Measurements from ENCODE around the gene TAS2R38.
"Not testable (repeated sequence)": the region's sequence is repeated elsewhere in the genome, so short reads cannot be mapped to it uniquely, and the experiment has no call there.

The TAS2R38 gene

DNA sequence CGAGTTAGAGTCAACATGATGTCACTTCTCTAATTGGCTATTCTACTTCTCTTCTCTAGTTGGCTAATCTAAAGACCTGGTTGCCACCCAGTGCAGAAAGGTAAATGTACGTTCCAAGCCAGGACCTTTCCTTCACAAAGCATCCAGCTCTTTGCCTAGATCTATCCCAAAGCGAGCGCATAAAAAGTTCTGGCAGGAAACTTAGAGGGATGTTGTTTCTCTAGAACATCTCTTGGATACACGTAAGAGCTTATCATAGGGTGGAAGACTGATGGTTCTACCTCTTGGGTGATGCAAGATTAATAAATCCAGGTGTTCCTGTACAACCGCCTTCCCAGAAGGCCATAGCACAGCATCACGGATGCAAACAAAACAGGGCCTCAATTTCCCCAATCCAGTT is at the start of gene TAS2R38:
TSS of gene TAS2R38 (minus strand) at position 101 of the 400 bp plus-strand sequence. CDS start at position 17, 84 bp downstream.
- no peak for DNase-seq

DNA sequence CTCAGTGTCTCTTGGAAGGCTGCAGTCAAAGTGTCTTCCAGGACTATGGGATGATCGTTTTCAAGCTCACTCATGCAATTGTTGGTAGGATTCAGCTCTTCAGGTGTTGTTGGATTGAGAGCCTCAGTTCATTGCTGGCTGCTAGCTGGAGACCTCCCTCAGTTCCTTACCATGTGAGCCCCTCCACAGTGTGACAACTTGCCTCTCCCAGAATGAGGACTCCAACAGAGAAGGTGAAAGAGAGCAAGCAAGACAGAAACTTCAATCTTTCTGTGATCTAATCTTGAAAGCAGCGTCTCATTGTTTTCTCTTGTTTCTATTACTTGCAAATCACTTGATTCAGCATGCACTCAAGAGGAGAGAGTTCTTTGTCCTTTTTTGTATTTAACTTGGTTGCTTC is 44.6 kb upstream of the TAS2R38 start:
- no peak for DNase-seq

DNA sequence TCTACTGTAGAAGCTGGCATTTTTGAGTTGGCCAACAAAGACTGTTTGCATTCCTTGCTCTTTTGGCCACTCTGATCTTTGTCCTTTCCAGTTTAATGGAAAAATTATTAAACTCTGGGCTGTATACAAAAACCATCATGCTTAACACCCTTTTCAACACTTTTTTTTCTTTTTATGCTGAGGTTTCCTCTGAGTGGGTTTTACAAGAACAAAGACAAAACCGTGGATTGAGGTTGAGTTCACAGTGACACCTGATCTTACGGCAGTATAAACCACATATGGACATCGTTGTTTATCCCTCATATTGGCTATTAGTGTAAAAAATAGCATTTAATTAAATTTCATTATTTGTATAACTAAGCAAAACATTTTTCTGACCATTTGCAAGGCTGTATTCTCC is 43.9 kb upstream of the TAS2R38 start:
- no peak for DNase-seq

DNA sequence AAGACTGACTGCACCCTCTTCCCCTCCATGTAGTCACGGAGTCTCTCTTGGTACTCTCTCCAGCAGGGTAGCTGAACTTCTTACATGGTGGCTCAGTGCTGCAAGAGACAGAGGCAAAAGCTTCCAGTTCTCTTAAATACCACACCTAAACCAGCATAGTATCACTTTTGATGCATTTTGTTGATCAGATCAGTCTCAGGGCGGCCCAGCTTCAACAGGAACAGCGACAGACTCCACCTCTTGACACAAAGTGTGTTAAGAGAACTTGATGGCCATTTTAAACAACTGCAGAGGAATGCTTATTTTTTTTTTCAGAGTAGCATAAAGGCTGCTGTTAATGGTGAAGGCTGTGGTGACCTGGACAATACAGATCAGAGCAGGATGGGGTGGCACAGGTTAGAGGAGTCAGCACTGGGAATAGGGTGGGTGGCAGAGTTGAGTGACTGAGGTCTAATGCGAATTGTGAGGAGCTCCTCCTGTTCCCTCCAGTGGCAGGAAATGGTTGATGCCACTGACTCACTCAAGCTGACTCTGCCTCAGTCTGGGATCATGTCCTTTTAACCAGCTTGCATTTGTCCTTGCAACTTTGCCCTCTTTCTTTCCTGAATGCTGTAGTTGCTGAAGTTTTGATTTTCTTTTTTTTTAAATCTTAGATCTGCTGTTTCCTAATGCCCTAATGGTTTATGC is 39.4 kb upstream of the TAS2R38 start:
- DNase-seq, result no peak

DNA sequence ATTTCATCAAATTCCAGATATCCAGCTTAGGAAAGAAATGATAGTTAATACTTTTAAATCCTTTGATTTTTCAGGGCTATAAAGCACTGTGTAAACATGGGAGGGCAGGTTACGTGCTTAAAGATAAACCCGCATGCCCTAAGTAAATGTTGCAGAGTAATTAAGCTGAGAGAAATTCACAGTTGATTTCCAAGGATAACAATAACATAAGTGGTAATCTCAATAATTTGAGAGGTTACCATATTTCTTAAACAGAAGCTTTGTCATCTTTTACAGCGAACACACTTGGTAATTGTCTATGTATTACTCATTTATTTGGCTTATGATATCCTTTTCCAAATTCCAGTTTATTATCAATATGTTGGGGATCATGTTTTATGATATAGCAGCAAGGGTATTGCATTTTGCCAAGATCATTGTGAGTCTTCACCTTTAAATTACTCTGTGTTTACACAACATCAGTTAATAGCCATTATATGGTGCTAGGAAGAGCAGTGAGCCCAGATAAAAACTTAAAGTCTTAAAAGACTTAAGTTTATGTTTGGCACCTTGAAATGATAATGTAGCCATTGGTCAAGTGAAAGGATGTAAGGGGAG is 37.5 kb upstream of the TAS2R38 start:
- no peak for DNase-seq

DNA sequence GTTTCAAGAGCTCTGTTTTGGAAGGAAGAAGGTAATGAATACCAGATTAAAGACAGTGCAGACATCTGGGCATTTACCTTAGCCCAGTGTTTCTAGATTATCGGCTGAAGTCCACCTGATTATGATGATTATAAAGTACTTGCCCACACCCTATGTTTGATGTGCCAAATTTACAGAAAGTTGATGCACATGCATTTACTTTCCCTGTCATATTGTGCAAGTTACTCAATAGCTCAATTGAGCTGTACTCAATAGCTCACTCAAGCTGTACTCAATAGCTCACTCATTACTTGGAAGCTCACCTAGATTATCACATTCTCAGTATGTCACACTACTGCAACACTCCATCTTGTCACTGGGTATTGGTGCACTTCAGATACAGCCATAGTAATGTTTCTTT is 35.6 kb upstream of the TAS2R38 start:
- DNase-seq, result no peak

DNA sequence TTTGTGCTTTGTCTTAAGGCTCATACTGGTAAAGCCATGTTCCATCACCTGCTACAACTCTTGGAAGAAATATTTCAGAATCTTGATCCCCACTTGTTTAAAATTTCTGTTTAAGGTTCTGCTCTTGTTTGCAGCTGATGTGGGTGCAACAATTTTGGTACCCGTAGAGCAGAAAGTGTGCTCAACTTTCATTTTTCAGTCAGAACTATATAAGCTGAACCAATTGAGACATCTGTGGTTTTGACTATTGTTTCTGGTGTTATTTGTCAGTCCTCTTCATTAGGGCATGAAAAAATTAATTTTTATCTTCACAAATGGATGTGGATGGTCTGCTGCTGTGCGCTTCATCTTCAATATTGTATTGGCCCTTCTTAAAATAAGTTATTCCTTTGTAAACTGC is 33.0 kb upstream of the TAS2R38 start:
- no peak for DNase-seq

DNA sequence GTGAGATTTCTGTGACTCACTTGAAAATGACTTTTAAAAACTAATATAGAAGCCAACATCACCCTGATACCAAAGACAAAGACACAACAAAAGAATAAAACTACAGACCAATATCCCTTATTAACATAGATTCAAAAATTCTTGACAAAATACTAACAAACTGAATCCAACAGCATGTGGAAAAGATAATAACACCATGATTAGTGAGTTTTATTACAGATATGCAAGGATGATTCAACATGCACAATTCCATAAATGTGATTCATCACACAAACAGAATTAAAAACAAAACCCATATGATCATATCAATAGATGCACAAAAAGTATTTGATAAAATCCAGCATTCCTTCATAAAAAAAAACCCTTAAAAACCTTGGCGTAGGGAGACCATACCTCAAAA is 28.6 kb upstream of the TAS2R38 start:
- no peak for DNase-seq

DNA sequence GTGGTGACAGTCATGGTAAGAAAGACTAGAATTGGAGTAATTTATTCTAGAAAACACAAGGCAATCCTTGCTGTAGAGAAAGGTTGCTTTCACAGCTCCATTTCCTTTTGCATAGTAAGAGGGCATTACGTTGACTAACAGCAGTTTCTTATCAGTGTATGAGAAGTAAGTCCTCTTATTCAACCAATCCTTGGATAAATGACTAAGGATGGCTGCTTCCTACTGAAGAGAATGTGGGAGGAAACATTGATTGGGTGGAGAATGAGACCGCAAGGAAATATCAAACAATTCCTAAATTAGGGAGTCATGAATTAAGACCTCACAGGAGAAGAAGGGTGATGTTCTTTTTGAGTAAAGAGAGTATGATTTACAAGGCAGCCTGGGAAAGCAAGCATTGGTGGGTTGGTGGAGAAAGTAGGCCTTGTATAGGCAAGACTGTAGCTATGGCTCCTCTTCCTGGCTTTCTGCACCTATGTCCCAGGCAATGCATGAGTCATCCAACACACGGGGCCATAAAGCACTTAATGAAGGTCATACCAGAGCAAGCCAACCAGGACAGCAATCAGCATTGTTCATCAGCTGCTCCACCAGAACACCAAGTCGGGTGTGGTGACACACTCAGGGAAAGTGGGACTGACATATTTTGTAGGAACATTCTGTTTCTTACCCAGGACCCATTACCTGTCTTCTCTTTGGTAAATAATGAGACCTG is 27.7 kb upstream of the TAS2R38 start:
- no peak for DNase-seq

DNA sequence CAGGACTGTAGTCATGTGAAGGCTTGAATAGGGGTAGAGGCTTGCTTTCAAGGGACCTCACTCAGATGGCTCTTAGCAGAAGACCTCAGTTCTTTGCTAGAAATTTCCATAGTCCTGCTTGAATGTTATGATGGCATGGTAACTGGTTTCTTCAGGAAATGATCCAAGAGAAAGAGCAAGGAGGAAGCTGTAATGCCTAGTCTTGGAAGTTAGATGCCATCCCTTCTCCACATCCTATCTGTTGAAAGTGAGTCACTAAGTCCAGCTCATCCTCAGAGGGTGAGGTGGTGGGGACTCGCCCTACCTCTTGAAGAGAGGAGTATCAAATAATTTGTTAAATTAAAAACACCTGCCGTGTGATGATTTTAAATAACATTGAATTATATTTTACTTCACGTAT is 26.7 kb upstream of the TAS2R38 start:
- no peak for DNase-seq

DNA sequence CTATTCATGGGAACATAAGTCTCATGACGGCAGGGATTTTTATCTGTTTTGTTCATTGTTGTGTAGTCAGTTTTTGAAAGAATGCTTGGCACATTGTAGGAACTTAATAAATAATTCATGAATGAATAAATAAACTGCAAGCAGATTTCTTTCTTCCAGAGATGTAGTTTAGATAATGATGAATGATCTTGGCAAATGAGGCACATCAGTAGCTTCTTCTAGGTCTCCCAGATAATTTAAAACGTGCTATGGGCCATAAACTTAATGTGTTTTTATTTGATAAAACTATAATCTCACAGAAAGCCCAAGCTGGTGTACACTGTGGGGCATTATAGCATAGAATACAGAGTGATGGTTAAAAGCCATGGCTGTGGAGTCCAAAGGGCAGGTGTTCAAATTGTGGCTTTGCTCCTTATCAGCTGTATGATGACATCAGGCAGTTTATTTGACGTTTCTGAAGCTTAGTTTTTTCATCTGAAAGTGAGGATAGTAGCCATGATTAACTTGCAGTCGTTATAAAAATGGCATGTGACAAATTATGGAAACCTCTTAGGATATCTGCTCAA is 25.6 kb upstream of the TAS2R38 start:
- DNase-seq, result no peak

DNA sequence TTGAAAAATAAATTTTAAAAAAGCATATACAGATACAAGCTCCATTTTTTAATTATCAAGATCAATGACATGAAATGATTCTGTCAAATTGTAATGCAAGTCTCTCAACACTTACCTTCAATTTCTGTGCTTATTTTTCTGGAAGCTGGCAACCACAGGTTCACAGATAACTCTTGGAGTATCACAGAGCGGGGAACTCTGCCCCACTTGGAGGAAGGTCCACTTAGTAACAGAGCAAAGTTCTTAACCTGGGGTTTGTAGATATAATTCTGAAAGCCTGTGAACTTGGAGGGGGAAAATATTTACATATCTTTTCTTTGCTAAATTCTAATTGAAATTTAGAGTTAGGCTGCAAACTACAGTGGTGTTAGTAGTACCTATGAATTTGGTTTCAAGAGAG is 19.8 kb upstream of the TAS2R38 start:
- no peak for DNase-seq

DNA sequence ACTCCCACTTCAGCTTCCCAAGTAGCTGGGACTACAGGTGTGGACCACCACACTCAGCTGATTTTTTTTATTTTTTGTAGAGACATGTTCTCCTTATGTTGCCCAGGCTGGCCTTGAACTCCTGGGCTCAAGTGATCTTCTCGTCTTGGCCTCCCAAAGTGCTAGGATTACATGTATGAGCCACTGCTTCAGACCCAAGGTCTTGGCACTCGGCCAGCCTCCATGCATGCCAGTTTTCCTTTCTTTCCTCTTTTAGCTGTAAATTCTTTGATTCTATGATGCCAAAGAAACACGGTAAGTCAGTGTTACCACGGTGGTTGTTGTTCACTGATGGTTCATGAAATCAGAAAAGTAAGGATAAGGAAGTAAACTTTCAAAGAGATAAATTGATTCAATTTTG is 19.1 kb upstream of the TAS2R38 start:
- no peak for DNase-seq

DNA sequence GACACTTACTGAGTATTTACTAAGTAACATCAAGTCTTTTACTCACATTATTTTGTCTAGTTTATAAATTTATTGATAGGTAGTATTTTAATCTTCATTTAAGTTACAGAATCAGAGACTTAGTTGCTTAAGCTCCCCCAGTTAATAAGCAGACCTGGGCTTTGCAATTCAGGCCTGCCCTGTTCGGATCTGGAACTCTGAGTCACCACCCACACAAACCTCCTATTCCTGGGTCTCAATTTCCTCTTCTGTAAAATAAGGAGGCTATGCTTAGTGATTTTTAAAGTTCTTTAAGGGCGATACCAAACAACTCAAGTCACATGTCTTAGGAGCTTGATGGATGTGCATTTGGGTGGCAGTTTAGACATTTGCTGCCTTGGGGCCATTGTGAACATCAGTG is 18.6 kb upstream of the TAS2R38 start:
- DNase-seq, result no peak

DNA sequence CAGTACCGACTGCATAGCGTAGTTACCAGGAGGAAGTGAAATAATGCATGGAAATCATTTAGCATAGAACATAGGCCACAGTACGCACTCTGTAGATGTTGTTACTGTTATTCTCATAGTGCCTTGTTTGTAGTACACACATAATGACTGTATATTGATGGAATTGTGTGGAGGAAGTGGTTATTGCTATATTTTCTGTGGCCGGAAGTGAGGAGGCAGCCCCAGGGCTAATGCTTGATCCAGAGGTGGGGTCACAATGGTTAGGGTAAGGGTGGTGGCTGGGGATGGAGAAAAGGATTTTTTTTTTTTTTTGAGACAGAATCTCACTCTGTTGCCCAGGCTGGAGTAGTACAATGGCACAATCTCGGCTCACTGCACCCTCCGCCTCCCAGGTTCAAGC is 17.6 kb upstream of the TAS2R38 start:
- no peak for DNase-seq

DNA sequence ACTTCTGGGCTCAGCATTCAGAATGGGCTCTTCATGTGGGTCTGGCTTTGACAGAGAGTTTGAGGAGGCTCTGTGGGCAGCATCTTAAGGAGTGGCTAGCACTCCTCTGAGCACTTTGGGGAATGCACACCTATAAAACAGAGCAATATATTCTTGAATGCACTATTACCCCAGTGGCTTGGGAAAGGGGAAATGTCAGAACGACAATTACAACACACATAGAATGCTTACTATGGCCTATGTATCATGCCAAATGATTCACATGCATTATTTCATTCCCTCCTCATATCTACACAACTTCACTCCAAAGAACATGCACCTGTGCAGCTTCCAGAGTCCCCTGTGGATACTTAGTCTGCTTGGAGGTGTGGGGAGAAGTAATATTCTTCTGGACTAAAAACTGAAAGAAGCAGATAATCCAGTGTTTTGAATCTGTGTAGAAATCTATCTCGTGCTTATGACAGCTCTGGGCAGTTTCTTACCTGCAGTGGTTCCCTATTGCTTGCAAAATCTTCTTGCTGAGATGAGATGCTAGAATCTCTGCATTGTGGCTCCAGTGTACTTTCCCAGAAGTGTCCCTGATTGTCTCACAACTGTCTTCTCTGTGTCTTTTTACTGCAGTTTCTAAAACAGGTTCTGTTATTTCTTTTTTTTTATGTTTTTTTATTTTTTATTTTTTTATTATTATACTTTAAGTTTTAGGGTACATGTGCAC is 16.6 kb upstream of the TAS2R38 start:
- no peak for DNase-seq

DNA sequence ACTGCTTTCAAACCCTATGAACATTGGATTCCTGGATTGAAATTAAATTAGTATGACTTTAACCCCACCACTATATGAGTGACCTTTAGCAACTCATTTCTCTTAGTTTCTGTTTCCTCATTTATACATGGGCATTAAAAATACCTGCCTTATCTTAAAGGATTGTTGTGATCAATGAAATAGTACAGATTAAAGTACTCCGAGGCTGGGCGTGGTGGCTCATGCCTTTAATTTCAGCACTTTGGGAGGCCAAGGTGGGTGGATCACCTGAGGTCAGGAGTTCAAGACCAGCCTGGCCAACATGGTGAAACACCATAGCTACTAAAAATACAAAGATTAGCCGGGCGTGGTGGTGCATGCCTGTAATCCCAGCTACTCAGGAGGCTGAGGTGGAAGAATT is 14.2 kb upstream of the TAS2R38 start:
- not testable (repeated sequence) for DNase-seq

DNA sequence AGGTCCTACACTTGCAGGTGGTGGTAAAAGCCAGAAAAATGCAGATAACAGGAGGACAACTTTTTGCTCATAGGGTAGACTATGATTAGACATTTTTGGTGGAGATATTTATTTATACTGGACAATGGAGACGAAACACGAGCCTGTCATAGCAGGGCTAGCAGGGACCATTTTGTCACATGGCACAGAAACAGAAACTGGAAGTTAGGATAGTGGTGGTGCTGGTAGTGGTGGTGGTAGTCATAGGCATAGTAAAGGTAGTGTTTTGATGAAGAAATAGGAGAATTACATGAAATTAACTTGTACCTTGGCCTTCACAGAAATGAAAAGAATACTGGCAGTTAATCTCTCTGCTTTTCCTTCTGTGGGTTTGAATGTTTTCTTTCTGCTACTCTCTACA is 13.3 kb upstream of the TAS2R38 start:
- no peak for DNase-seq

DNA sequence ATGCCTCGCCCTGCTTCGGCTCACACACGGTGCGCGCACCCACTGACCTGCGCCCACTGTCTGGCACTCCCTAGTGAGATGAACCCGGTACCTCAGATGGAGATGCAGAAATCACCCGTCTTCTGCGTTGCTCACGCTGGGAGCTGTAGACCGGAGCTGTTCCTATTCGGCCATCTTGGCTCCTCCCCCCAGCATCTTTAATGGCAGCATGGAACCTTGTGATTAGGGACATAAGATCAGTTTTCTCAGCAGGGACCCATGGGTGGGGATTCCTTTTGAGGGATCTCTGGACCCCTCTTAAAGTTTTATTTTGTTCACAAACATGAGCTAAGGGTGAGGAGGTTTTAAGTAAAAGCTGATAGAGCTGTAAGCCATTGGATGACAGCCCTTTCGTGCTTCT is 12.4 kb upstream of the TAS2R38 start:
- not testable (repeated sequence) for DNase-seq

DNA sequence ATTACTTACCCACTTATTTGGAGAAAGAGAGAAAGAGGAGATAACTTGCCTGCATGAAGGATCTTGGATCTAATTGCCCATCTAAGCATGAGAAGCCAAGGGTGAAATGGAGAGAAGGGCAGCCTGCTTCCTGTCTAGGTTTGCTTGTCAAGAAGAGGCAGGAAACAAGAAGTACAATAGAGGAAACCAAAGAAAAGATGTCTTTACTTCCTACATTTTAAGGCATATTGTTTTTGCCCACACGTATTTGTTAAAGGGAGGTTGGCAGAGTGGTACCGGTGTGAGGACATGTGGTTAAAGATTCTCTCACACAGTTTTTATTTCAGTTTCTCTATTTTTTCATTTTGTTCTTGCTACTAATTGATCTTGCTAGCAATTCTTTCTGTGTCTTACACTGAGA is 6.0 kb upstream of the TAS2R38 start:
- no peak for DNase-seq

DNA sequence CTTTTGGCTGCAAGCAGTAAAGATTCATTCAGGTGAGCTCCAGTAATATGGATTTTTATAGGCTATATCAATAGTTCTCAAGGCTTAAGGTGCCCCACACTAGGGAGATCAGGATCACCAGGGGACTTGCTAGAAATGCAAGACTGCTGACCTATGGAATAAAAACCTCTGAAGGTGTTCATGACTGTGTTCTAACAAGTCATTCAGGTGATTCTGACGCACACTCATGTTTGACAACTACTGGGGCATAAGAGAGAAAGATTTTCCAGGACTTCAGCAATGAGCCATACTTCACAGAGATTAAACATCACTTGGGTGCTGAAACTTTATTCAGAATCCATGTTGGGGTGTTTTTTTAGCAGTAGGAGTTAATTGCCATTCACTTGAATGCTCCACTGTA is 4.8 kb upstream of the TAS2R38 start:
- DNase-seq, result no peak

DNA sequence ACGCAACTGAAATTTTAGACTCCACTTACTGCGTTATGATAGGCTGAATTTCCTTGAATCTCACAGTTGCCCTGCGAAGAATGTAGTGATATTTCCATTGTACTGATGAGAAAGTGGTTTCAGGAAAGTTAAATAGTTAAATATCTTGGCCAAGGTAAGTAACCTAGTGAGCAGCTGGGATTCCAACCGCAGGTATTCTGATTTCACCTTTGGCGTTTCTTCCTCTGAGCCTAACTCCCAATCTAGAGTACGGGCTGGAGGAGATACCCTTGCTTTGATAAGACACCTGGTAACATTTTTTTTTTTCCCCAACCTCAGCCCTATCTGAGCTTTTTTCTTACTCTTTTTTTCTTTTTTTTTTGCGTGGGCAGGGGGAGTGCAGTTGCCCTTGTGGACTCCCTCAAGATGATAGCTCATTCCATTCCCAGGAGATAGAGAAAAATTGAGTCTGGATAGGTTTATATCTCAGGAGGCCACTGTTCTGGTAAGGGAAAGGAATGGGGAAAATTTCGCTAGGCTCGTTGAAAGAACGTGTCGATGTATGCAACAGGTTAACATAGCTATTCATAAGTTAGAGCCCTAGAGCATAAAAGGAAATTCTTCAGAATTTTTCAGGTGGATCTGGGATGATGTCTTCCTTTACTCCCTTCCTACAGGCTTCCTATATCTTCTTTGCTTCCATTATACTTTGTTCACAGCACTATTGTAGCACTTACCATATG is 3.1 kb upstream of the TAS2R38 start:
- DNase-seq, result no peak

All from NCI-H1436 treated with DMSO at 0.1 percent for 48 hours (cell line).